ENCODE measurements around the gene ARFGEF3. TPM values are rescaled to one million over a fixed set of nuclear protein-coding genes. Genes with fewer than 3 reads are reported as not detected.
"Not testable (repeated sequence)": the region's sequence is repeated elsewhere in the genome, so short reads cannot be mapped to it uniquely, and the experiment has no call there.

The ARFGEF3 gene
- total RNA-seq, 2 experiments from 2014 or later: 0.72 TPM

- CTCF ChIA-PET: no interaction called here
Observed at GRCh38 chr6:138204303-138204702, 42.6 kb downstream of the ARFGEF3 start.

GRCh38 chr6:138204792-138205384, 43.1 kb downstream of the ARFGEF3 start:
- no peak for DNase-seq
- H3K9me3 Mint-ChIP-seq: no peaks in the 10 kb centered on the region
- H3K36me3 Mint-ChIP-seq (ENCODE audit: low read depth): no peaks in the 10 kb centered on the region
- intact Hi-C loops (cut with micrococcal nuclease): no loop called here
- no peaks in the 10 kb centered on the region for H3K4me1 Mint-ChIP-seq (ENCODE audit: low read depth)
- no peak overlapping the region for H3K27ac Mint-ChIP-seq
- no peak overlapping the region for H3K4me3 Mint-ChIP-seq
- CTCF ChIA-PET: no interaction called here
- H3K27me3 Mint-ChIP-seq (ENCODE audit: low read depth): peaks cover 19% of the 10 kb centered on the region

More at GRCh38 chr6:138204303-138204702, 42.6 kb downstream of the ARFGEF3 start:
- Mint-ChIP-seq H3K27ac (no peak overlapping the region), H3K4me3 (no peak overlapping the region), H3K9me3 (no peaks in the 10 kb centered on the region), H3K27me3 (ENCODE audit: low read depth) (peaks cover 19% of the 10 kb centered on the region), H3K4me1 (ENCODE audit: low read depth) (no peaks in the 10 kb centered on the region), H3K36me3 (ENCODE audit: low read depth) (no peaks in the 10 kb centered on the region)
- intact Hi-C loops (cut with micrococcal nuclease): no loop called here
- DNase-seq: no peak

- intact Hi-C loops (cut with micrococcal nuclease): no loop called here
- H3K27me3 Mint-ChIP-seq (ENCODE audit: low read depth): peaks cover 14% of the 10 kb centered on the region
- no peak for DNase-seq
- no peak overlapping the region for H3K27ac Mint-ChIP-seq
- no peaks in the 10 kb centered on the region for H3K9me3 Mint-ChIP-seq
- CTCF ChIA-PET: no interaction called here
- H3K4me3 Mint-ChIP-seq: no peak overlapping the region
- H3K36me3 Mint-ChIP-seq (ENCODE audit: low read depth): no peaks in the 10 kb centered on the region
- no peaks in the 10 kb centered on the region for H3K4me1 Mint-ChIP-seq (ENCODE audit: low read depth)
Observed at GRCh38 chr6:138205437-138206094, 43.8 kb downstream of the ARFGEF3 start.

GRCh38 chr6:138206862-138207261, 45.1 kb downstream of the ARFGEF3 start:
- CTCF ChIA-PET: no interaction called here
- H3K36me3 Mint-ChIP-seq (ENCODE audit: low read depth): no peaks in the 10 kb centered on the region
- no peaks in the 10 kb centered on the region for H3K9me3 Mint-ChIP-seq
- DNase-seq: no peak
- no peak overlapping the region for H3K27ac Mint-ChIP-seq
- no peak overlapping the region for H3K4me3 Mint-ChIP-seq
- intact Hi-C loops (cut with micrococcal nuclease): no loop called here
- H3K27me3 Mint-ChIP-seq (ENCODE audit: low read depth): peaks cover 12% of the 10 kb centered on the region
- no peaks in the 10 kb centered on the region for H3K4me1 Mint-ChIP-seq (ENCODE audit: low read depth)

- CTCF ChIA-PET: interaction anchor here (0.6 to 1.5 kb wide), 2 partner anchors 95 to 1036 kb away, joined by 6 to 8 read pairs; no protein-coding TSS in a partner anchor
- peaks cover 14% of the 10 kb centered on the region for H3K27me3 Mint-ChIP-seq (ENCODE audit: low read depth)
Observed at GRCh38 chr6:138211048-138211581, 49.4 kb downstream of the ARFGEF3 start.

GRCh38 chr6:138211601-138212000, 49.9 kb downstream of the ARFGEF3 start:
- intact Hi-C loops (cut with micrococcal nuclease): no loop called here
- no peak overlapping the region for H3K27ac Mint-ChIP-seq
- H3K4me3 Mint-ChIP-seq: no peak overlapping the region
- no peaks in the 10 kb centered on the region for H3K36me3 Mint-ChIP-seq (ENCODE audit: low read depth)
- H3K27me3 Mint-ChIP-seq (ENCODE audit: low read depth): peaks cover 16% of the 10 kb centered on the region
- no peaks in the 10 kb centered on the region for H3K4me1 Mint-ChIP-seq (ENCODE audit: low read depth)
- no peaks in the 10 kb centered on the region for H3K9me3 Mint-ChIP-seq
- CTCF ChIA-PET: interaction anchor here (1.5 kb wide), 1 partner anchor 95 kb away, joined by 8 read pairs; no protein-coding TSS in a partner anchor
- DNase-seq: no peak

More at GRCh38 chr6:138211048-138211581, 49.4 kb downstream of the ARFGEF3 start:
- Mint-ChIP-seq H3K9me3 (no peaks in the 10 kb centered on the region), H3K4me3 (no peak overlapping the region), H3K36me3 (ENCODE audit: low read depth) (no peaks in the 10 kb centered on the region), H3K4me1 (ENCODE audit: low read depth) (no peaks in the 10 kb centered on the region), H3K27ac (no peak overlapping the region)
- DNase-seq: no peak
- intact Hi-C loops (cut with micrococcal nuclease): no loop called here

- H3K36me3 Mint-ChIP-seq (ENCODE audit: low read depth); H3K4me1 Mint-ChIP-seq (ENCODE audit: low read depth); H3K27ac Mint-ChIP-seq; H3K9me3 Mint-ChIP-seq; H3K27me3 Mint-ChIP-seq (ENCODE audit: low read depth); CTCF ChIA-PET; intact Hi-C loops (cut with micrococcal nuclease); H3K4me3 Mint-ChIP-seq; DNase-seq: not testable (repeated sequence)
Observed at GRCh38 chr6:138212530-138212929, 50.8 kb downstream of the ARFGEF3 start.

- Mint-ChIP-seq H3K4me3 (no peak overlapping the region), H3K4me1 (ENCODE audit: low read depth) (no peaks in the 10 kb centered on the region), H3K27me3 (ENCODE audit: low read depth) (peaks cover 17% of the 10 kb centered on the region), H3K36me3 (ENCODE audit: low read depth) (no peaks in the 10 kb centered on the region), H3K9me3 (no peaks in the 10 kb centered on the region), H3K27ac (no peak overlapping the region)
- no peak for DNase-seq
- intact Hi-C loops (cut with micrococcal nuclease): no loop called here
- CTCF ChIA-PET: no interaction called here
Observed at GRCh38 chr6:138215093-138215782, 53.5 kb downstream of the ARFGEF3 start.

- CTCF ChIA-PET: interaction anchor here (0.6 kb wide), 1 partner anchor 154 kb away, joined by 4 read pairs; no protein-coding TSS in a partner anchor
- Mint-ChIP-seq H3K9me3 (no peaks in the 10 kb centered on the region), H3K4me3 (no peak within 1 kb of the TSS), H3K27ac (no peak within 1 kb of the TSS), H3K4me1 (ENCODE audit: low read depth) (no peaks in the 10 kb centered on the region), H3K27me3 (ENCODE audit: low read depth) (peaks cover 15% of the 10 kb centered on the region), H3K36me3 (ENCODE audit: low read depth) (no peaks in the 10 kb centered on the region)
- intact Hi-C loops (cut with micrococcal nuclease): no loop called here
- no peak for DNase-seq
Observed at GRCh38 chr6:138218449-138218848, 56.7 kb downstream of the ARFGEF3 start, which contains the start of gene PBOV1. Gene PBOV1 (minus strand): TSS chr6:138218491. CDS start chr6:138218395, 96 bp downstream.

GRCh38 chr6:138219398-138219797, 57.7 kb downstream of the ARFGEF3 start:
- CTCF ChIA-PET: no interaction called here
- peaks cover 15% of the 10 kb centered on the region for H3K27me3 Mint-ChIP-seq (ENCODE audit: low read depth)
- no peaks in the 10 kb centered on the region for H3K4me1 Mint-ChIP-seq (ENCODE audit: low read depth)
- intact Hi-C loops (cut with micrococcal nuclease): no loop called here
- DNase-seq: no peak
- no peak overlapping the region for H3K27ac Mint-ChIP-seq
- H3K36me3 Mint-ChIP-seq (ENCODE audit: low read depth): no peaks in the 10 kb centered on the region
- no peaks in the 10 kb centered on the region for H3K9me3 Mint-ChIP-seq
- no peak overlapping the region for H3K4me3 Mint-ChIP-seq

- no peak for DNase-seq
- Mint-ChIP-seq H3K27me3 (ENCODE audit: low read depth) (peaks cover 15% of the 10 kb centered on the region), H3K4me1 (ENCODE audit: low read depth) (no peaks in the 10 kb centered on the region), H3K27ac (no peak overlapping the region), H3K9me3 (no peaks in the 10 kb centered on the region), H3K36me3 (ENCODE audit: low read depth) (no peaks in the 10 kb centered on the region), H3K4me3 (no peak overlapping the region)
- intact Hi-C loops (cut with micrococcal nuclease): no loop called here
- CTCF ChIA-PET: no interaction called here
Observed at GRCh38 chr6:138219901-138220300, 58.2 kb downstream of the ARFGEF3 start.

- DNase-seq: no peak
- no peaks in the 10 kb centered on the region for H3K9me3 Mint-ChIP-seq
- H3K4me1 Mint-ChIP-seq (ENCODE audit: low read depth): no peaks in the 10 kb centered on the region
- H3K36me3 Mint-ChIP-seq (ENCODE audit: low read depth): no peaks in the 10 kb centered on the region
- peaks cover 8% of the 10 kb centered on the region for H3K27me3 Mint-ChIP-seq (ENCODE audit: low read depth)
- no peak overlapping the region for H3K27ac Mint-ChIP-seq
- no peak overlapping the region for H3K4me3 Mint-ChIP-seq
- intact Hi-C loops (cut with micrococcal nuclease): no loop called here
- CTCF ChIA-PET: no interaction called here
Observed at GRCh38 chr6:138222901-138223546, 61.3 kb downstream of the ARFGEF3 start.
